Measurements from ENCODE around the gene SMIM35. TPM values are rescaled to one million over a fixed set of nuclear protein-coding genes. Genes with fewer than 3 reads are reported as not detected.

The SMIM35 gene
- total RNA-seq, 1 donor from 2014 or later = not detected

- DNase-seq = no peak
Observed at GRCh38 chr11:118109231-118109630, 22.5 kb upstream of the SMIM35 start.

- DNase-seq = no peak
Observed at GRCh38 chr11:118108513-118108912, 21.8 kb upstream of the SMIM35 start.

- no peak for DNase-seq
Observed at GRCh38 chr11:118106789-118107335, 20.1 kb upstream of the SMIM35 start.

- DNase-seq = no peak
Observed at GRCh38 chr11:118105657-118106305, 19.0 kb upstream of the SMIM35 start.

GRCh38 chr11:118104491-118104890 lies 17.7 kb upstream of the SMIM35 start:
- DNase-seq = no peak

GRCh38 chr11:118102721-118103261 lies 16.0 kb upstream of the SMIM35 start:
- DNase-seq = no peak

GRCh38 chr11:118100691-118101232 lies 14.0 kb upstream of the SMIM35 start:
- DNase-seq = no peak

- no peak for DNase-seq
Observed at GRCh38 chr11:118099838-118100556, 13.2 kb upstream of the SMIM35 start.

- no peak for DNase-seq
Observed at GRCh38 chr11:118098996-118099837, 12.5 kb upstream of the SMIM35 start.

GRCh38 chr11:118095967-118096367 lies 9.2 kb upstream of the SMIM35 start:
- no peak for DNase-seq

- no peak for DNase-seq
Observed at GRCh38 chr11:118095493-118095892, 8.7 kb upstream of the SMIM35 start.

- no peak for DNase-seq
Observed at GRCh38 chr11:118092907-118093571, 6.3 kb upstream of the SMIM35 start.

GRCh38 chr11:118091690-118092089 lies 4.9 kb upstream of the SMIM35 start:
- DNase-seq = no peak

GRCh38 chr11:118090545-118091162 lies 3.9 kb upstream of the SMIM35 start:
- DNase-seq = no peak

GRCh38 chr11:118088531-118088930 lies 1.8 kb upstream of the SMIM35 start:
- DNase-seq = no peak

- DNase-seq = no peak
Observed at GRCh38 chr11:118087931-118088330, 1.2 kb upstream of the SMIM35 start.

GRCh38 chr11:118084656-118085055 lies 2.1 kb downstream of the SMIM35 start:
- no peak for DNase-seq

GRCh38 chr11:118084247-118084646 lies 2.5 kb downstream of the SMIM35 start:
- no peak for DNase-seq

GRCh38 chr11:118082880-118083552 lies 3.7 kb downstream of the SMIM35 start:
- DNase-seq = no peak

- no peak for DNase-seq
Observed at GRCh38 chr11:118081241-118081958, 5.4 kb downstream of the SMIM35 start.
